ENCODE results near the gene TMEM154. TPM values are rescaled to one million over a fixed set of nuclear protein-coding genes. Genes with fewer than 3 reads are reported as not detected.

TMEM154 gene
- total and polyA plus RNA-seq, 10 of the 15 experiments (the other 5 are each of a cell fraction or from before 2014, with no cell fraction given), result 5.1 to 41.4 (median 18.2) TPM

GRCh38 chr4:152663203-152664066 is 16.4 kb downstream of the TMEM154 start (continued):
- TF ChIP-seq POLR2AphosphoS2 (IDR thresholded peaks at IDR 0.05; ENCODE audit: low read depth, low read length), result no peak
- no peak for TF ChIP-seq CBX3 (IDR thresholded peaks at IDR 0.05; ENCODE audit: borderline replicate concordance, low read depth)
- TF ChIP-seq SREBF2 (IDR thresholded peaks at IDR 0.05; ENCODE audit: low read length), result no peak
- TF ChIP-seq ELK1 (IDR thresholded peaks at IDR 0.05; ENCODE audit: low read depth, low read length), result peak; percentile 72; the same call in 1 of the 2 replicates
- TF ChIP-seq KLF5 (IDR thresholded peaks at IDR 0.05; ENCODE audit: partially characterized antibody), result no peak
- TF ChIP-seq JUNB (IDR thresholded peaks at IDR 0.05), result peak; percentile 36; the same call in 1 of the 2 replicates
- no peak for TF ChIP-seq ZBTB11 (CRISPR knock-in tag; IDR thresholded peaks at IDR 0.05)
- peak; percentile 33; the same call in 1 of the 2 replicates for TF ChIP-seq SPI1 (IDR thresholded peaks at IDR 0.05; ENCODE audit: borderline replicate concordance, insufficient read depth, low read depth, low read length)
- no peak for TF ChIP-seq HCFC1 (IDR thresholded peaks at IDR 0.05; ENCODE audit: low read length)
- TF ChIP-seq ZNF274 (IDR thresholded peaks at IDR 0.05; ENCODE audit: insufficient read depth, insufficient read length), result no peak
